ENCODE measurements around the gene TSHZ1.
"Not testable (repeated sequence)": the region's sequence is repeated elsewhere in the genome, so short reads cannot be mapped to it uniquely, and the experiment has no call there.

TSHZ1 gene

DNA sequence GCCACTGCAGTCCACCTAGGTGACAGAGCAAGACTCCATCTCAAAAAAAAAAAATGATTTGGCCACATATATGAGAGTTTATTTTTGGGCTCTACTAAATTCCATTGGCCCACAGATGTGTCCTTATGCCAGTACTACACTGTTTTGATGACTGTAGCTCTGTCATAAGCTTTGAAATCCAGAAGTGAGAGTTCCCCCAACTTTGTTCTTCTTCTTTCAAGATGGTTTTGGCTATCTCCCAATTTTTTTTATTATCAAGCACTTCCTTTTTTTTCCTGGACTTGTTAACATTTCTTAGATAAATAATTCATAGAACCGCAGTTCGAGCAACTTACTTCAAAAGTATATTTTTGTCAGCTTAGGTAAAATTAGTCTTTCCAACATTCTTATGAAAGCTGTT is 96.9 kb downstream of the TSHZ1 start:
- no peak for DNase-seq (ENCODE audit: low read depth in 2 of 2)

DNA sequence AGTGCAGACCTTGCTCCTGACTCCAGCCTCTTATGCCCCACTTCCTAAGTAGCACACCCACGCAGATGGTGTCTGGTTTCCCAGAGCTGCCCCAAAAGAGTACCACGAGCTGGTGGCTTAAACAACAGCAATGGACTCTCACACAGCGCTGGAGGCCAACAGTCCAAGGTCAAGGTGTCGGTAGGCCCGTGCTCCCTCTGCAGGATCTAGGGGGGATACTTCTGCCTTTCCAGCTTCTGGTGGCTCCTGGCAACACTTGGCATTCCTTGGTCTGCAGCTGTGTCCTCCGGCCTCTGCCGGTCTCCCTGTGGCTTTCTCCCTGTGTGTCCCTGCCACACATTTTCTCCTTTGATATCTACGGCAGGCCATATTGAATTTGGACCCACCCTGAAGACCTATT is 99.0 kb downstream of the TSHZ1 start:
- DNase-seq (ENCODE audit: low read depth in 2 of 2): no peak

DNA sequence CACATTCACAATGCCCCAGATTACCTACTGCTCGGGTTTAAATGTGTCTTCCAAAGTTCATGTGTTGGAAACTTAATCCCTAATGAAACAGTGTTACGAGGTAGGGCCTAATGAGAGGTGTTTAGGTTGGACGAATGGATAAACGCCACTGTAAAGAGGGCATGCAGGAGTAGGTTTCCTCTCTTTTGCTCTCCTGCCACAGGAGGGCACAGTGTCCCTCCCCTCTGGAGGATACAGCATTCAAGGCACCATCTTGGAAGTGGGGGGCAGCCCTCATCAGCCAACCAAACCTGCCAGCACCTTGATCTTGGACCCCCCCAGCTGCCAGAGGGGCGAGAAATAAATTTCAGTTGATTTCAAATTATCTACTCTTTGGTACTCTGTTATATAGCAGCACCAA is 103.5 kb downstream of the TSHZ1 start:
- no peak for DNase-seq (ENCODE audit: low read depth in 2 of 2)

DNA sequence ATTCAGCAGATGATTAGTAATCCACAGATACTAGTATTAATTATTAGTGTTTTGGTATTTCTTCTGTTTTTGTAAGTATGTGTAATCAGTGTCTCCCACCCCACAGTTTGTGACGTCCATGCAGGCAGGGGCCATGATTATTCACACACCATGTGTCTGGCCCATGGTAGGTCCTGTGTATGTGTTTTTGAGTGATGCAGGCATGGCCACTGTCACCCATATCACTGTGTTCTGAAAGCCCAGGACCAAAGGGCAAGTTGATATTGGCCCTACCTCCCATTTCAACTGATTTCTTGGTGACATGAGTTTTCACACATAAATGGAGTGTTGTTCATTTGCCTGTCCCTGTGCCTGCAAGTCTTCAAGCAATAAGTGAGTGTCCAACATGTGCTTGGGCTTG is 104.0 kb downstream of the TSHZ1 start:
- no peak for DNase-seq (ENCODE audit: low read depth in 2 of 2)

DNA sequence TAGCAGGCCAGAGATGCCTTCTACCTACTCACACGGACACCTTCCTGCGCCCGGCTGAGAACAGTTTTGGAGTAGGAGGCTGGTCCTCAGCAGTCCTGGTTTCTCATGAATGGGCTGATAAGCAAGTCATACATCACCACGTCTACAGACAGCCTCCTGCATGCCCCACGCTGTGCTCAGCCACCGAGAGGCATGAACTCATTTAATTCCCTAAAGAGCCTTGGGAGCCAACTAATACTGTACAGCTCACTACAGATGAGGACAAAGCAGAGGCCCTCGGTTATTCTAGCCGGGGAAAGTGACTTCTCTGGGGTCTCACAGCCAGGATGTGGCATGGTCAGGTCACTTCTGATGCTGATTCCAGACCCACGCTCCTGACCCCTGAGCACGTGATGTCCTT is 105.6 kb downstream of the TSHZ1 start:
- DNase-seq (ENCODE audit: low read depth in 2 of 2): no peak

DNA sequence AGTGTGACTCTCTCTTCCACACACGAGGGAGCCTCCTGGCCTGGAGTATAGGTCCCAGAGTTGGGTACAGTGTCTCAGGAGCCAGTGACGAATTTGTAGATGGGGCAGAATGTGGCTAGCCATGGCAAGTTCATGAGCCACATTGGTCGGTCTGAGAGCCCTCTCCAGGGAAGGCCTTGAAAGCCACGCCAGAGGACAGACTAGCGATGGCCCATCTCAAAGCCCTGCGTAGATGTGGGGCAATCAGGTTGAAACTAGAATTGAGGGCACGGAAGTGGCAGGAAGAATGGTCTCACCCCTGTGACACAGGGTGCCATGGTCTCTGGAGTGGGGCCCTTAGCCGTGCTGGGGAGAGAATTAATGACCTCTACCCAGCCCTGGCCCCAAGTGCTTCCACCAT is 106.2 kb downstream of the TSHZ1 start:
- DNase-seq (ENCODE audit: low read depth in 2 of 2): no peak

DNA sequence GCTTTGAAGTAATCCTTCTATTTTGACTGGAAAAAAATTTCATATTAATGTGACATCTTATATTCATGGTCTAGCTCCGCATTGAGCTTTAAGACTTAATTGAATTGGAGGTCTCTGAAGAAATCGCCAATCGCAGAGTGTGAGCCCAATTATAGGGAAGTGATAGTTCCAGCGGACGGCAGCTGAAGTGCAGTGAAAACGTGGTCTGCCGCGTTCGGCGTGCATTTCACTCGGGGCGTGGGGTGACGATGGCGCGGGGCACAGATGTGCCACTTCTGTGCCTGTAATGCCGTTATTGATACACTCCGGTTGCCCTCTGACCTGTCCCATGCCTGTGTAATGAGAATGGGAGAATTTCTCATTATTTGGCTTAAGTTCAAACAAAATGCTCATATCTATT is 106.7 kb downstream of the TSHZ1 start:
- DNase-seq (ENCODE audit: low read depth in 2 of 2): no peak

DNA sequence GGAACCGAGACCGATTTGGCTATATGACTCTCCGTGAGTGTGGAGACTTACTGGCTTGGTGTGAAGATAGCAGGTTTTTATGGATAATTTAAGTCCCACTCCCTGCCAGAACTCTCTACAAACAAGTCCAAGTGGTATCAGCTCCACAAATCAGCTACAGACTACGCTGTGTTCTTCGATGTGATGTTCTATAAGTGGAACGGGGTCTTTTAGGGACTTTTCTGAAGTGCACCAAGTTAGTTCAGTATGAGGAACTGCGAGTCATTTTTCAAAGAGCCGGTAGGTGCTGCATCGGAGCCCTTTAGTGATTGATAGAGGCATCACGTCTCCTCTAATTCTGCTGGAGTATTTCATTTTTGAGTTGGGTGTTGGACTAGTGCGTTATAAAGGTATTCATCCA is 107.1 kb downstream of the TSHZ1 start:
- no peak for DNase-seq (ENCODE audit: low read depth in 2 of 2)

DNA sequence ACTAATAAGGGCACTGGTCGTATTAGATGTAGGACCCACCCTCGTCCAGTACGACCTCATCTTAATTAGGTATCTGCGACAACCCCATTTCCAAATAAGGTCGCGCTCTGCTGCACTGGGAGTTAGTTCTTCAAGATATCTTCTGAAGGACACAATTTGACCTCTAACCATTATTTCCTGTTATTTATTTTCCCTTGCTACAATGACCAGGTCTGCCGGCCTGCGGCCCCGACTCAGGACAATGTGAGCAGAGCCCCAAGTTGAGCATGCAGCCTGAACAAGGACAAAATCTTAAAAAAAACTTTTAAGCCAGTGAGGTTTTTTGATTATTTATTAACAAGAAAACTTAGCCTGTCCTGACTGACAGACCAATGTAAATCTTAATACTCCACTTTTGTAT is 109.3 kb downstream of the TSHZ1 start:
- no peak for DNase-seq (ENCODE audit: low read depth in 2 of 2)

DNA sequence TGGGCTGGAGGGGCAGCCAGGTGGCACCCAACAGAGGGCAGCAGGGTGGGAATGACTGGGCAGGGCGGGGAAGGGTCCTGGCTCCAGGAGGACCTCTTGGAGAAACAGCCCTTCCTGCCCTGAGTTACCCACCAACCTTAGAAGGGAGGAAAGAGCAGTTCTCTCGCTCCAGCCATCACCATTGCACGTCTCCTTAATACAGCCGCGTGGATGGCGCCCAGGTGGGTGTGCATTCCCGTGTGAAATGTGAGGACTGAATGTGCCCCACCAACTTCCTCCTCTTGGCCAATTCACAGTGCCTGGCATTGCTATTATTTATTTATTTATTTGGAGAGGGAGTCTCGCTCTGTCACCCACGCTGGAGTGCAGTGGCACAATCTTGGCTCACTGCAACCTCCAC is 109.9 kb downstream of the TSHZ1 start:
- no peak for DNase-seq (ENCODE audit: low read depth in 2 of 2)

DNA sequence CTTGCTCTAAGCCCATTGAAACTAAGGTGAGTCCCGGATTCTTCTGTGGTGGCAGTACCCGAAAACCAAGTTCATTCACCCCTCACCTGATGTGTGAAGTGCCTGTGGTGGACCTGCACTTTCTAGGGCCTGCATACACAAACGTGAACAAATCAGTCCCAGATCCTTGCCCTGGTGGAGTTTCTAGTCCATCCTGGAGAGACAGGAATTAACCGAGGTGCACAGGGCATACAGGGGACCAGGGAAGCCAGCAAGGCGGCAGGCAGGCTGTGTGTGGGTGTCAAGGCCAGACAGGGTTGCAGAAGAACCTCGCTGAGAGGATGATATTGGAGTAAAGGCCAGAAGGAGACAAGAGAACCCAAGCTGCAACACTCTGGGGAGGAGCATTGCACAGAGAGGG is 110.8 kb downstream of the TSHZ1 start:
- no peak for DNase-seq (ENCODE audit: low read depth in 2 of 2)

DNA sequence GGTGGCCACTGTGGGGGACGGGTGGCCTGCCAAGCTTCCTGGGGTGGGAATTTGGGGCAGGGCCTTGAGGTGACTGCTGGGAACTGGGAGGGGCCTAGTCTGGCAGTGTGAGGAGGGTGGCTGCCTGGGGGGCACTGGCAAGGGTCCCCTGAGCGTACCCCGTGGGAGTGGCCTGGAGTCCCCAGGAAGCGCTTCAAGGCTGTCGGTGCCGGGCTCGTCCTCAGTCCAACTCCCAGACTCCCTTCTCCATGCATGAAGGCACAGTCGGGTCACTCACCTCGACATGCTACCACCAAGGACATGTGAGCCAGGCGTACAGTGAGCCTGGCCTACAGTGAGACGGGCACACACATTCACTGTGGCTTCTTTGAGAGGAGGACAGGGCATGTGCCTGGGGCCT is 111.6 kb downstream of the TSHZ1 start:
- DNase-seq (ENCODE audit: low read depth in 2 of 2): no peak

DNA sequence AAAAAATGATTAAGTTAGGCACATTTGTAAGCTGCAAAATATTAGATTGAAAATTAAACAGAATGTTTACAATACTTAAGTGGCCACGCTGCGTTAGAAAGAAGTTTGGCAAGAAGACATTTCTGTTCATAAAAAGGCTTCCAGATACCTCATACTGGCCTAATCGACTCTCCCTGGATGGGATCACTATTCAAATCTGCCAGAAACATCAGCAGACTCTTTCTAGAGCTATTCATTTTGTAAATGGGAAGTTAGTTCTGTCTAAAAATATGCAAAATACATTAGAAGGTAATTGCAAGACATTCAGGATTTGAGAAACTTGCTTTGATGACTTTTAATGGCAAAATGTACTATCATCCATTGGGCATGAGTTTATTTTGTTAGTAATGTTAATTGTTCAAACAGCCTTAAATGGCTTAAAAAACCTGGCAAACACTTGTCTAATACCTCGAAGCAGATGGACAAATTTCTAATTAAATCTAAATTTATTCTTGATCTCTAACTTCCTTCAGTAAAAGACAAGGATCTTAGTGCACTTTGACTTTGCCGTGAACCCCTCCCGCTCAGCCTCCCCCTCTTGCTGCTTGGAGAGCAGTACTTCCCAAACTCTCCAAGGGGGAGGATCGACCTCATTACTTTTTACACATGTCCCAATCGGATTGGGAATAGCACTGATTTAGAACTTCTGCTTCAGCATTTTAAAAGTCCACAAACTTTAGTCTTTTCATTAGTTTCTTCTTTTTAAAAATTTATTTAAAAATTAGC is 113.4 kb downstream of the TSHZ1 start:
- DNase-seq (ENCODE audit: low read depth in 2 of 2): no peak

DNA sequence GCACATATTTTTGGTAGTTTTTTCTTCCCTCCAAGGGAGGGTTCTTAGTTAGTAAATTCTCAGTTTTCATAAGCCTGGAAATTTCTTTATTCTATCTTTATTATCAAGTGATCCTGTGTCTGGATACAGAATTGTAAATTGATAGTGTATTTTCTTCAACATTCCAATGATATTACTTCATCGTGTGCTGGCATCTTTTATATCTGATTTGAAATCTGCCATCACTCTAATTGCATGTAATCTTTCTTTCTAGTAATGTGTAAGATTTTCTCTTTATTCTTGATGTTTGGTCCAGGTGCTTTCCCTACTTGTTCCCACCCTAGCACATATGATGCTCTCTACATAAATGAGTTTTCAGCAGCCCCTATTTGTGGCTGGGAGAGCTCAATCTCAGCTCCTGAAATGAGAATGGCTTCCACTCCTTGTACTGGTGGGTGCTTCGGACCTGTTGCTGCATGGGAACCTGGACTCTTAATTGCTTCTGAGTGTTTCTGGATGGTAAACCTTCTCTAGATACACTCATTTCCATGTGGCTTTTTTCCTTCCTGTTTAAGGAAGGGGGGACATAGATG is 114.2 kb downstream of the TSHZ1 start:
- DNase-seq (ENCODE audit: low read depth in 2 of 2): no peak

DNA sequence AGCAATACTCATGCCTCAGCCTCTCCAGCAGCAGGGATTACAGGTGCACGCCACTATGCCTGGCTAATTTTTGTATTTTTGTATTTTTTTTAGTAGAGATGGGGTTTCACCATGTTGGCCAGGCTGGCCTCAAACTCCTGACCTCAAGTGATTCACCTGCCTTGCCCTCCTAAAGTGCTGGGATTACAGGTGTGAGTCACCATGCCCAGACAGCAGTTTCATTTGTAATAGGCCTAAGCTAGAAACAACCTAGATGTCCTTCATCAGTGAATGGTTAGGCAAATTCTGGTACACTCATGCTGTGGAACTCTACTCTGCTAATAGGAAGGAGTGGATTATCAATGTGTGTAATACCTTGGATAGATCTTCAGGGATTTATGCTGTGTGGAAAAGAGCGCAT is 119.2 kb downstream of the TSHZ1 start:
- DNase-seq (ENCODE audit: low read depth in 2 of 2): not testable (repeated sequence)

DNA sequence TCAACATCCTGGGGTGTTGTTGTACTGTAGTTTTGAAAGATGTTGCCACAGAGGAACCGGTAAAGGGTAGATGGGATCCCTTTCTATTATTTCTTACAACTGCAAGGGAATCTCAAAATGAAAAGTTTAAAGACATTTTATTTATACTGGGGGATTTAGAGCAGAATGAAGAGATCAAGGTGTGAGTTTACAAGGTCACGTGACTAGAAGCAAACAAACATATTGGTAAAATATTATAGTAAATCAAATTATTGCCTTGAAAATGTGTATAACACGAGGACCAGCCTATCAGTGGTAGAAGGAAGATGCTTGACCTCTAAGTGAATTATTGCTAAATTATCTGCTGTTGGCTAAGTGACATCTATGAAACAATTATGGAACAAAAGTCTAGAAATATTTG is 119.7 kb downstream of the TSHZ1 start:
- DNase-seq (ENCODE audit: low read depth in 2 of 2): no peak

DNA sequence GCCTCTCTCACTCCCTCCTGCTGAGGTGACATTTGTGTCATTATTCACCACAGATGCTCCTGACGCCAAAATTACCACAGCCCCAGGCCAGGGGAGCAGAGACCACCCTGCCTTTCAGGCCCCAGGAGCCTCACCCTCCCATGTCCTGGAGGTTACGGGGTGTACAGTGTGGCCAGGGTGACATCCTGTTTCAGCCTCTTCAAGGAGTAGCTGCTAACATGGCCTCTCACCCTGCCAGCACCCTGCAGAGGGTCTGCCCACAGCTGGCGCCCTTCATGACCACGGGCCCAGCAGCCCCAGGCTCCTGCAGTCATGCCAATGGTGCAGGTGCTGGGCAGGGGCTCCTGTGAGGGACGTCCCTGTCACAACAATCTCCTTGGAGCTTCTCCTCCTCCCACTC is 124.3 kb downstream of the TSHZ1 start:
- DNase-seq (ENCODE audit: low read depth in 2 of 2): no peak

DNA sequence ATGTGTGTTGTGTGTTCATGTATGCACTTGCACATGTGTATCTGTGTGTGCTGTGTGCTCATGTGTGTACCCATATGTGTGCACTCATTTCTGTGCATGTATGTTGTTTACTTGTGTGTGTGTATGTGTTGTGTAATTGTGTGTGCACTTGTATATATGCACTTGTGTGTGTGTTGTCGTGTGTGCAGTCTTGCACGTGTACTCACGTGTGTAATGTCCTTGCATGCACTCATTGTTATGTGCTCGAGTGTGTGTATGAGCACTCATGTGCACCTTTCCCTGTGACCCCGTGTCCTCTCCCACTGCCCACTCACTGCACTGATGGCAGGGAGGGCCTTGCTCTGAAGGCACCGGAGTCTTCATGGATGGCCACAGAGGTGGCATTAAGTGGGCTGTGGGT is 124.9 kb downstream of the TSHZ1 start:
- DNase-seq (ENCODE audit: low read depth in 2 of 2): no peak

DNA sequence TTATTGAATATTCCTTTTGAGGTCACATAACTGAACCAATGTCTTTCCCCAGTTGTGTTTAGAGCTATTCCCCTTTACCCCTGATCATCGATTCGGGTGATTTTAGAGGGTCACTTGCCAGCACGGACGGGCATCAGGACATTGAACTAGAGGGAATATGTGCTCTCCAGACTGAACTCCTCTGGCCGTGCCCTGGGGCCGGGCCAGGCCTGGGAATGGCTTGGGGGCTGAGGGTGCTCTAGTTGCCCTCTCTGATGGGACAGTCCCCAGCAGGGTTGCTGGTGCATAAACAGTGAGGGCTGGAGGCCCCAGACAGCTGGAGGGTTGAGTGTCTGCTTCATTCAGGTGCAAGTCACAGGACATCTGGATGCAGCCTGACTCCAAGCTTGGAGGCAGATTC is 126.2 kb downstream of the TSHZ1 start:
- no peak for DNase-seq (ENCODE audit: low read depth in 2 of 2)

DNA sequence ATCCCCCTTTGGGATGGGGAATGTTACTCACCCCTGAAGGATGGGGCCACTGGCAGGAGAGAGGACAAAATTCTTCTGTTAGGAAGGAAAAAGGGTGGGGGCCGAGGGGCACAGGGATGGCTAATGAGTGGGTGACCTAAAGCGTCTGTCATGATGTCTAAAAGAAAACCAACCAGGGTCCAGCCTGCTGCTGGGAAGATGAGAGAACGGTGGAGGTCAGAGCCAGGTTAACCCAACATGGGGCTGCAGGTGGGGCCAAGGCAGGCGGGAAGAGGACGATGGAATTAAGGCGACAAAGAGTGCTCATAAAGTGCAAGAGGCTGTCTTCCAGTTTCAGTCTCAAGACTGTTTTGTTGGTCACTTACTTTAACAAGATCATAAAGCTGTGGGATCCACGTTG is 126.8 kb downstream of the TSHZ1 start:
- no peak for DNase-seq (ENCODE audit: low read depth in 2 of 2)

DNA sequence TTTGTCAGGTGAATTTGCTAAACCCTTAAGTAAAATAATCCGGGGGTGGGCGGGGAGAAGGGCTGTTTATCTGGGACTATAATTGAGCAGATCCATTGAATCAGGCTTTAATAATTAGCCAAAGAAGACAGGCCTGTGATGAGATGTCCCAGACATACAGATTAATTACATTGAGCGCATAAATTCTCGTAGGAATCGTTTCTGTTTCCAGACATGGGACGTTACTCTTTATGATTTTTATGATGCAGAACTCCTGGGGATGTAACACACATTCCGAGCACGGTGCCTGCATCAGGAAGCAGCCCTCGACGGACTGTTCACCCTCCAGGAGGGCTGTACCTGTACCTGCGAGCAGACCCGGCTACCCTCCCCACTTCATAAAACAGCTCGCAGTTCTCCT is 128.0 kb downstream of the TSHZ1 start:
- DNase-seq (ENCODE audit: low read depth in 2 of 2): no peak

All from stimulated activated CD4-positive, alpha-beta T cell treated with anti-CD3 and anti-CD28 coated beads, Interleukin-1b, Interleukin-23, amount 100 ng/mL, for 1 hour (primary cell).